HL-60 (cell line): ENCODE results near the gene MAP3K5.

Experiments used
- CTCF ChIP-seq: IDR thresholded peaks from one replicate; pipeline ENCODE4 v1.5.1; 2011; ENCODE audit warnings: low read length, control low read depth, inconsistent platforms; ENCODE audit not compliant: insufficient read depth
- GABPA ChIP-seq: IDR thresholded peaks from 2 replicates; pipeline ENCODE4 v1.6.1; 2012; ENCODE audit warnings: low read depth
- POLR2AphosphoS5 ChIP-seq: IDR thresholded peaks from 2 replicates; pipeline ENCODE4 v1.6.1; 2012; ENCODE audit warnings: low read depth
- REST ChIP-seq: IDR thresholded peaks from 2 replicates; pipeline ENCODE4 v1.6.1; 2012; ENCODE audit warnings: low read depth; ENCODE audit not compliant: insufficient replicate concordance

- no peak for TF ChIP-seq CTCF
- no peak for TF ChIP-seq REST
- no peak for TF ChIP-seq GABPA
- no peak for TF ChIP-seq POLR2AphosphoS5
Measured at GRCh38 chr6:136764517-136764993, 27.7 kb downstream of the MAP3K5 start.
